NCI-H2107 (cell line): Measurements from ENCODE around the gene ASTN1.

ENCODE experiments used
- DNase-seq: peaks from one replicate; lab custom pipeline; 2025; lab: John Stamatoyannopoulos, UW

The ASTN1 gene

GRCh38 chr1:176926330-176927086 lies 238.0 kb downstream of the ASTN1 start:
- no peak for DNase-seq

- no peak for DNase-seq
Observed at GRCh38 chr1:176925223-176925622, 239.3 kb downstream of the ASTN1 start.

GRCh38 chr1:176923283-176923682 lies 241.2 kb downstream of the ASTN1 start:
- no peak for DNase-seq

GRCh38 chr1:176919386-176920378 lies 244.8 kb downstream of the ASTN1 start:
- no peak for DNase-seq

- DNase-seq, result no peak
Observed at GRCh38 chr1:176905648-176906047, 258.9 kb downstream of the ASTN1 start.

- DNase-seq, result no peak
Observed at GRCh38 chr1:176904057-176904751, 260.3 kb downstream of the ASTN1 start.

GRCh38 chr1:176903474-176903873 lies 261.0 kb downstream of the ASTN1 start:
- no peak for DNase-seq

- no peak for DNase-seq
Observed at GRCh38 chr1:176899321-176899720, 265.2 kb downstream of the ASTN1 start.

GRCh38 chr1:176897350-176898236 lies 266.9 kb downstream of the ASTN1 start:
- DNase-seq, result peak; percentile 25

GRCh38 chr1:176896216-176896615 lies 268.3 kb downstream of the ASTN1 start:
- no peak for DNase-seq

- DNase-seq, result no peak
Observed at GRCh38 chr1:176894450-176894849, 270.1 kb downstream of the ASTN1 start.

- no peak for DNase-seq
Observed at GRCh38 chr1:176893625-176894352, 270.7 kb downstream of the ASTN1 start.

GRCh38 chr1:176888471-176889032 lies 276.0 kb downstream of the ASTN1 start:
- no peak for DNase-seq

- DNase-seq, result no peak
Observed at GRCh38 chr1:176885751-176886150, 278.8 kb downstream of the ASTN1 start.

GRCh38 chr1:176885341-176885740 lies 279.2 kb downstream of the ASTN1 start:
- DNase-seq, result no peak

GRCh38 chr1:176884911-176885310 lies 279.6 kb downstream of the ASTN1 start:
- DNase-seq, result no peak

- no peak for DNase-seq
Observed at GRCh38 chr1:176884286-176884685, 280.2 kb downstream of the ASTN1 start.

GRCh38 chr1:176880955-176881595 lies 283.4 kb downstream of the ASTN1 start:
- DNase-seq, result peak; percentile 35

- no peak for DNase-seq
Observed at GRCh38 chr1:176879784-176880620, 284.5 kb downstream of the ASTN1 start.
